ENCODE results near the gene TMEM192. TPM values are rescaled to one million over a fixed set of nuclear protein-coding genes. Genes with fewer than 3 reads are reported as not detected.

Gene TMEM192
- total and polyA plus RNA-seq, 2 of the 8 experiments (the other 6 are each of a cell fraction or from before 2014, with no cell fraction given): 7.3 to 10.9 TPM

GRCh38 chr4:165152527-165152926 is 39.9 kb upstream of the TMEM192 start:
- H4K8ac ChIP-seq (ENCODE audit: extremely low read depth, insufficient read depth, low read length): no peak overlapping the region
- ChIA-PET CTCF (ENCODE audit: partially characterized antibody) (interaction anchor here (1.4 kb wide), 1 partner anchor 44 kb away, joined by 4 read pairs; no protein-coding TSS in a partner anchor), POLR2A (ENCODE audit: partially characterized antibody) (no interaction called here)
- DNase-seq (ENCODE audit: low read depth in 1 of 2, low spot score in 2 of 2): no peak
- no peak overlapping the region for H2BK20ac ChIP-seq (ENCODE audit: low read length)
- no peak overlapping the region for H2AK5ac ChIP-seq (ENCODE audit: low read depth, low read length)
- H4K20me1 ChIP-seq (replicated peaks in 1 of 2; ENCODE audit: control insufficient read depth in 1 of 2, insufficient read depth in 2 of 2, low read length in 2 of 2): no peaks in the 10 kb centered on the region
- no peaks in the 10 kb centered on the region for H3K79me2 ChIP-seq (ENCODE audit: control insufficient read depth in 1 of 2, insufficient read depth in 2 of 2, low read length in 2 of 2)
- no peak overlapping the region for H3K9ac ChIP-seq (replicated peaks in 1 of 4; ENCODE audit: extremely low read depth in 1 of 4, low read depth in 3 of 4, low read length in 3 of 4)
- no peak overlapping the region for H2BK120ac ChIP-seq (replicated peaks; ENCODE audit: low read depth, low read length)
- no peak overlapping the region for H3K4me3 ChIP-seq (ENCODE audit: extremely low read depth in 1 of 4, insufficient read depth in 2 of 4, low read depth in 3 of 4, low read length in 4 of 4)
- no peak overlapping the region for H3K56ac ChIP-seq (replicated peaks; ENCODE audit: insufficient read length, low read depth, low read length)
- TF ChIP-seq FOSL1 (IDR thresholded peaks at IDR 0.05; ENCODE audit: insufficient read depth, low read depth, low read length) (no peak), BCL11A (IDR thresholded peaks at IDR 0.05; ENCODE audit: low read depth in 2 of 2, low read length in 2 of 2) (no peak), TBP (IDR thresholded peaks at IDR 0.05; ENCODE audit: low read depth, low read length) (no peak), RXRA (IDR thresholded peaks at IDR 0.05; ENCODE audit: insufficient read depth, low read depth, low read length) (no peak), YY1 (IDR thresholded peaks at IDR 0.05; ENCODE audit: low read depth, low read length) (no peak), KDM5A (IDR thresholded peaks at IDR 0.05; ENCODE audit: low read length) (no peak), TCF12 (IDR thresholded peaks at IDR 0.05; ENCODE audit: low read depth, low read length) (no peak), KDM1A (IDR thresholded peaks at IDR 0.05; ENCODE audit: borderline replicate concordance, low read length) (no peak), SAP30 (IDR thresholded peaks at IDR 0.05; ENCODE audit: insufficient read depth, insufficient replicate concordance, low read length) (no peak), SIX5 (IDR thresholded peaks at IDR 0.05; ENCODE audit: low read depth, low read length) (no peak), TAF1 (IDR thresholded peaks at IDR 0.05; ENCODE audit: low read depth, low read length) (no peak), PHF8 (conservative IDR thresholded peaks at IDR 0.05; ENCODE audit: low read depth, low read length) (no peak), CBX8 (IDR thresholded peaks at IDR 0.05; ENCODE audit: borderline replicate concordance, low read depth, low read length) (no peak), POLR2AphosphoS5 (IDR thresholded peaks at IDR 0.05; ENCODE audit: low read depth, low read length) (no peak), BACH1 (IDR thresholded peaks at IDR 0.05; ENCODE audit: low read length) (no peak)
- H2BK5ac ChIP-seq (ENCODE audit: low read depth, low read length): no peak overlapping the region
- H2BK15ac ChIP-seq (ENCODE audit: low read length): no peak overlapping the region
- no peaks in the 10 kb centered on the region for H3K23me2 ChIP-seq (ENCODE audit: low read depth, low read length)
- no peak overlapping the region for H2BK12ac ChIP-seq (ENCODE audit: low read depth, low read length)
- H4K5ac ChIP-seq (ENCODE audit: insufficient read length, low read depth, low read length): no peak overlapping the region
- no peak overlapping the region for H3K18ac ChIP-seq (ENCODE audit: extremely low read depth, low read length)
- no peaks in the 10 kb centered on the region for H3K27me3 ChIP-seq (replicated peaks in 1 of 4; ENCODE audit: control insufficient read depth in 3 of 4, extremely low read depth in 1 of 4, insufficient read depth in 3 of 4, low read length in 3 of 4)
- no peak for FAIRE-seq
- H3K4me1 ChIP-seq (replicated peaks in 1 of 4; ENCODE audit: control insufficient read depth in 3 of 4, insufficient read depth in 4 of 4, low read length in 3 of 4): no peaks in the 10 kb centered on the region
- no peak overlapping the region for H4K91ac ChIP-seq (replicated peaks; ENCODE audit: insufficient read length, low read length)
- no peaks in the 10 kb centered on the region for H3K9me3 ChIP-seq (ENCODE audit: insufficient read depth in 2 of 2, low read depth in 1 of 2, low read length in 1 of 2)
- no peak overlapping the region for H3K27ac ChIP-seq (ENCODE audit: low read depth, low read length)
- no peaks in the 10 kb centered on the region for H3K79me1 ChIP-seq (ENCODE audit: low read depth, low read length)
- no peak overlapping the region for H3K4ac ChIP-seq (replicated peaks; ENCODE audit: insufficient read length, low read depth, low read length)
- H3K14ac ChIP-seq (ENCODE audit: insufficient read length): no peak overlapping the region
- WGBS, 2 experiments (ENCODE audit: extremely low coverage in 1 of 2, insufficient coverage in 1 of 2, insufficient read length in 1 of 2, insufficient replicate concordance in 2 of 2, low coverage in 1 of 2, low lambda C conversion rate in 2 of 2, missing lambda C conversion rate in 1 of 2): 93% methylated on average over 4 of the region's 4 CpGs; no CpG with 5 or more reads in 1 of the 2 experiments
- H2AFZ ChIP-seq (ENCODE audit: low read length): no peak overlapping the region
- no peak overlapping the region for H3K4me2 ChIP-seq (ENCODE audit: insufficient read depth in 1 of 2, low read depth in 2 of 2, low read length in 2 of 2)
- H3K23ac ChIP-seq (ENCODE audit: insufficient read length): no peak overlapping the region
- H3K36me3 ChIP-seq (ENCODE audit: control insufficient read depth in 2 of 4, insufficient read depth in 4 of 4, low read length in 3 of 4): no peaks in the 10 kb centered on the region

Data from H1 (cell line).